ENCODE results near the gene GARRE1.
"Not testable (repeated sequence)": the region's sequence is repeated elsewhere in the genome, so short reads cannot be mapped to it uniquely, and the experiment has no call there.

GARRE1 gene

GRCh38 chr19:34276614-34277013, 22.3 kb downstream of the GARRE1 start:
- no peak for DNase-seq (ENCODE audit: low read depth, low spot score)
- POLR2A ChIA-PET, result interaction anchor here (0.7 kb wide), 1 partner anchor 27 kb away, joined by 3 read pairs; no protein-coding TSS in a partner anchor
- CTCF ChIA-PET, result interaction anchor here (1.5 to 1.8 kb wide), 2 partner anchors 15 to 44 kb away, joined by 3 to 6 read pairs; no protein-coding TSS in a partner anchor
- TF ChIP-seq, protein P1, sequence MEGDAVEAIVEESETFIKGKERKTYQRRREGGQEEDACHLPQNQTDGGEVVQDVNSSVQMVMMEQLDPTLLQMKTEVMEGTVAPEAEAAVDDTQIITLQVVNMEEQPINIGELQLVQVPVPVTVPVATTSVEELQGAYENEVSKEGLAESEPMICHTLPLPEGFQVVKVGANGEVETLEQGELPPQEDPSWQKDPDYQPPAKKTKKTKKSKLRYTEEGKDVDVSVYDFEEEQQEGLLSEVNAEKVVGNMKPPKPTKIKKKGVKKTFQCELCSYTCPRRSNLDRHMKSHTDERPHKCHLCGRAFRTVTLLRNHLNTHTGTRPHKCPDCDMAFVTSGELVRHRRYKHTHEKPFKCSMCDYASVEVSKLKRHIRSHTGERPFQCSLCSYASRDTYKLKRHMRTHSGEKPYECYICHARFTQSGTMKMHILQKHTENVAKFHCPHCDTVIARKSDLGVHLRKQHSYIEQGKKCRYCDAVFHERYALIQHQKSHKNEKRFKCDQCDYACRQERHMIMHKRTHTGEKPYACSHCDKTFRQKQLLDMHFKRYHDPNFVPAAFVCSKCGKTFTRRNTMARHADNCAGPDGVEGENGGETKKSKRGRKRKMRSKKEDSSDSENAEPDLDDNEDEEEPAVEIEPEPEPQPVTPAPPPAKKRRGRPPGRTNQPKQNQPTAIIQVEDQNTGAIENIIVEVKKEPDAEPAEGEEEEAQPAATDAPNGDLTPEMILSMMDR (IDR thresholded peaks at IDR 0.05; ENCODE audit: insufficient read depth, low read length, missing control alignments), result no peak
- H3K4me3 ChIP-seq (ENCODE audit: low read depth, low read length), result no peak overlapping the region

DNA sequence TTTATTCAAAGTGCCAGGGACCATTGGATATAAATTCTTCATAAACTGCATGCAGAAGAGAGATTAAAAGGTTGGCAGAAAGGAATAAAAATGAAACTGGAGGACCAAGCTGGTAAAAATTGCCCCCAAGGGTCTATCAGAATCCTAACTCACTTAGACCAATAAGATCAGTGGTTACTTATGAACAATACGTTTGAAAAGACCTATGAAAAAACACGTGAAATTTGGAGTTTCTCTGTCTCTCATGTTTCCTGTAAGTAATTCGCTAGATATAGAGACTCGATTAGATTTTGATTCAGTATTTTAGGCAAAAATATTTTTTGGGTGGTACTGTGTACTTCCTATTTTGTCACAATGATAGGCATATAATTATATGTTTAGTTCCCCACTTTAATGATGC, 22.9 kb downstream of the GARRE1 start:
- no peak overlapping the region for H3K4me3 ChIP-seq (ENCODE audit: low read depth, low read length)
- no peak for DNase-seq (ENCODE audit: low read depth, low spot score)
- ChIA-PET CTCF (interaction anchor here (1.5 to 1.8 kb wide), 2 partner anchors 16 to 43 kb away, joined by 3 to 6 read pairs; no protein-coding TSS in a partner anchor), POLR2A (interaction anchor here (0.7 kb wide), 1 partner anchor 28 kb away, joined by 3 read pairs; no protein-coding TSS in a partner anchor)
- TF ChIP-seq, protein P1 (IDR thresholded peaks at IDR 0.05; ENCODE audit: insufficient read depth, low read length, missing control alignments), result no peak

- H3K4me3 ChIP-seq (ENCODE audit: low read depth, low read length), result no peak overlapping the region
- DNase-seq (ENCODE audit: low read depth, low spot score), result no peak
- POLR2A ChIA-PET, result no interaction called here
- CTCF ChIA-PET, result no interaction called here
- TF ChIP-seq, protein P1 (IDR thresholded peaks at IDR 0.05; ENCODE audit: insufficient read depth, low read length, missing control alignments), result no peak
These were observed 24.4 kb downstream of the GARRE1 start for GRCh38 chr19:34278783-34279182.

GRCh38 chr19:34281444-34281843, 27.1 kb downstream of the GARRE1 start:
- DNase-seq (ENCODE audit: low read depth, low spot score); POLR2A ChIA-PET; H3K4me3 ChIP-seq (ENCODE audit: low read depth, low read length): not testable (repeated sequence)
- CTCF ChIA-PET, result interaction anchor here (0.6 kb wide), 1 partner anchor 65 kb away, joined by 3 read pairs; no protein-coding TSS in a partner anchor

GRCh38 chr19:34282611-34283519, 28.5 kb downstream of the GARRE1 start:
- no peak for DNase-seq (ENCODE audit: low read depth, low spot score)
- ChIA-PET POLR2A (no interaction called here), CTCF (interaction anchor here (0.7 kb wide), 3 partner anchors 21 to 63 kb away, joined by 3 read pairs; no protein-coding TSS in a partner anchor)
- no peak overlapping the region for H3K4me3 ChIP-seq (ENCODE audit: low read depth, low read length)
- TF ChIP-seq, protein P1 (IDR thresholded peaks at IDR 0.05; ENCODE audit: insufficient read depth, low read length, missing control alignments), result no peak

GRCh38 chr19:34284505-34284904, 30.2 kb downstream of the GARRE1 start:
- CTCF ChIA-PET, result no interaction called here
- TF ChIP-seq, protein P1 (IDR thresholded peaks at IDR 0.05; ENCODE audit: insufficient read depth, low read length, missing control alignments), result no peak
- no peak for DNase-seq (ENCODE audit: low read depth, low spot score)
- POLR2A ChIA-PET, result no interaction called here
- no peak overlapping the region for H3K4me3 ChIP-seq (ENCODE audit: low read depth, low read length)

Measured in AG04449 (cell line).